Measurements from ENCODE around the gene MAFG. TPM values are rescaled to one million over a fixed set of nuclear protein-coding genes. Genes with fewer than 3 reads are reported as not detected.

Gene MAFG
- total and polyA plus RNA-seq, 3 donors from 2014 or later, result 21.8 to 36.9 (median 31.7) TPM

DNA sequence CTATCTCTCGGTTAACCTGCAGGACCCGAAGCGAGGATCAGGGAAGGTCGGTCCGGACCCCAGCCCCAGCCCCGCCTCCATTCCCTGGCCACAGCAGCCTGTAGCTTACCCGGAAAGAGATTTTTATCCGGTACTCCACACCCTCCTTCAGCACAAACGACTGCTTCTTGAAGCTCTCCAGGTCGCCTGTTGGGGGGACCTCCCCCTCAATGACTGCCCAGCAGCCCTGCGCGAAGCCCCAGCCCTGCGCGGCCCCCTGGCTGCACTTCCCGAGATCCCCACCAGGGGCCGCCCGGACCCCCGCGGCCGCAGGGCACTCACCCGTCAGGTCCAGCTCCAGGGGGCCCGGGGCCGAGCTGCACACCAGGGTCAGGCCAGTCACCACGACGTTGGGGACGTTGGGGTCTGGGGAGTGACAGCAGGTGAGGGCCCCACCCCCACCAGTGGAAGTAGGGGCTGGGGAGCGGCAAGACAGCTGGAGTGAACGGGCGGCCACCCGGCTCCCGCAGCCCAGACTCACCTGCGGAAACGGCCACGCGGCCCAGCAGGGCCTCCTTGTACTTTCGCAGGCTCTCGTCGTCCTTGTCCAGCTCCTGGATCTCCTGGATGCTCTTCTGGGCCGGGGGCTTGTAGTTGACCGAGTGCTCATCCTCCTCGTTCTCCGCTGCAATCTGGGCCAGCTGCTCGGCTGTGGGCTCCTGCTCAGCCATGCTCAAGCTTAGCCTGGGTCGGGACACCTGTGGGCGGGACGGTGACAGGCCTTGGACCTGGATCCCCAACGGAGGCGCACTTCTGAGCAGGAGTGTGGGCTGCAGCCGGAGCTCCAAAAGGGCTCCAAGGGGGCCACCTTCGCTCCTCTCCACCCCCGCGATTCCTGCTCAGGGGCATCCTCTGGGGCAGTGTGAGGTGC, 58.1 kb downstream of the MAFG start:
- Histone ChIP-seq H3K4me1 (peaks cover 51% of the 10 kb centered on the region), H3K36me3 (ENCODE audit: low read depth, missing control alignments) (no peaks in the 10 kb centered on the region), H3K27ac (peak overlapping the region; percentile 80 to 99), H3K9me3 (no peaks in the 10 kb centered on the region), H3K4me3 (peak overlapping the region; percentile 77 to 92), H3K27me3 (no peaks in the 10 kb centered on the region)
- intact Hi-C loops (cut with DNase I; ENCODE audit: low total_unique reads), result no loop called here
- WGBS, 2 donors, result 25 to 32% methylated on average over 19 to 45 of the region's 52 CpGs
- peak; percentile 47 for DNase-seq
- no peak for TF ChIP-seq POLR2A (IDR thresholded peaks at IDR 0.05)
- TF ChIP-seq, protein P1, sequence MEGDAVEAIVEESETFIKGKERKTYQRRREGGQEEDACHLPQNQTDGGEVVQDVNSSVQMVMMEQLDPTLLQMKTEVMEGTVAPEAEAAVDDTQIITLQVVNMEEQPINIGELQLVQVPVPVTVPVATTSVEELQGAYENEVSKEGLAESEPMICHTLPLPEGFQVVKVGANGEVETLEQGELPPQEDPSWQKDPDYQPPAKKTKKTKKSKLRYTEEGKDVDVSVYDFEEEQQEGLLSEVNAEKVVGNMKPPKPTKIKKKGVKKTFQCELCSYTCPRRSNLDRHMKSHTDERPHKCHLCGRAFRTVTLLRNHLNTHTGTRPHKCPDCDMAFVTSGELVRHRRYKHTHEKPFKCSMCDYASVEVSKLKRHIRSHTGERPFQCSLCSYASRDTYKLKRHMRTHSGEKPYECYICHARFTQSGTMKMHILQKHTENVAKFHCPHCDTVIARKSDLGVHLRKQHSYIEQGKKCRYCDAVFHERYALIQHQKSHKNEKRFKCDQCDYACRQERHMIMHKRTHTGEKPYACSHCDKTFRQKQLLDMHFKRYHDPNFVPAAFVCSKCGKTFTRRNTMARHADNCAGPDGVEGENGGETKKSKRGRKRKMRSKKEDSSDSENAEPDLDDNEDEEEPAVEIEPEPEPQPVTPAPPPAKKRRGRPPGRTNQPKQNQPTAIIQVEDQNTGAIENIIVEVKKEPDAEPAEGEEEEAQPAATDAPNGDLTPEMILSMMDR (IDR thresholded peaks at IDR 0.05), result peak; percentile 83 to 94 (median 84)

DNA sequence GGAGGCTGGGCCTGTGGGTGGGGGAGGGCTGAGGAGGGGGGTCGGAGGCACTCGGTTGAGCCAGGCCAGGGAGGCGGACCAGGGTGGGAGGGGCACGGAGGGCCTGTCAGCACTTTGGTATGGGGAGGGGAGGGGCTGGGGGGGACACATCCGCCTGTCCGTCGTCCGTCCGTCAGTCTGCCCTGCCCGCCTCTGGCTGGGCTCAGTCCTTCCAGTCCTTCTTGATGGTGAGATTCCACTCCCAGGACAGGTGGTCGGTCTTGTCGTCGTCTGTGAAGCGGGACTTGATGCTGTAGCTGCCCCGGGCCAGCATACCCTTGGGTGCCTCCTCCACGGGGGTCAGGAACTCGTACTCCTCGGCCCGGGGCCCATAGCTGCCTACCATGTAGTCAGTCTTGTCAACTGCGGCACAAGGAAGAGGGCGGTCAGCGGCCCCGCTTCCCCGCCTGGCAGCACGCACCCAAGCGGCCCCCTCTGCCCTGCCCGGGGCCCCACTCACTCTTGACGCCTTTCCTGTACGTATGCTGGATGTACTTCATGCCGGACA, 58.8 kb downstream of the MAFG start:
- DNase-seq, result no peak
- Histone ChIP-seq H3K4me3 (no peak overlapping the region), H3K27ac (peak overlapping the region; percentile 31 to 99), H3K9me3 (no peaks in the 10 kb centered on the region), H3K36me3 (ENCODE audit: low read depth, missing control alignments) (no peaks in the 10 kb centered on the region), H3K4me1 (peaks cover 51% of the 10 kb centered on the region), H3K27me3 (no peaks in the 10 kb centered on the region)
- intact Hi-C loops (cut with DNase I; ENCODE audit: low total_unique reads), result no loop called here
- 39 to 55% methylated on average over 13 to 30 of the region's 30 CpGs for WGBS, 2 donors
- TF ChIP-seq POLR2A (IDR thresholded peaks at IDR 0.05), result no peak
- TF ChIP-seq, protein P1 (IDR thresholded peaks at IDR 0.05), result no peak

Other genes with a start within 250 kb of the MAFG start
- gene ARL16, start 243.9 kb downstream of the MAFG start, total RNA-seq, result 10 to 100 TPM; 35.7 to 44.2 TPM
- 55.8 TPM for gene ARL16, start 243.9 kb downstream of the MAFG start, polyA plus RNA-seq (ENCODE audit: insufficient read depth, low read depth, low replicate concordance)
- gene HGS, start 243.7 kb downstream of the MAFG start, total RNA-seq, result 100 to 1,000 TPM; 154 to 160 TPM
- gene HGS, start 243.7 kb downstream of the MAFG start, polyA plus RNA-seq (ENCODE audit: insufficient read depth, low read depth, low replicate concordance), result 182 TPM
- 10 to 100 TPM; 57.2 to 58.0 TPM for gene MRPL12, start 224.4 kb downstream of the MAFG start, total RNA-seq
- gene MRPL12, start 224.4 kb downstream of the MAFG start, polyA plus RNA-seq (ENCODE audit: insufficient read depth, low read depth, low replicate concordance), result 54.7 TPM
- 10 to 100 TPM; 30.0 to 42.0 TPM for gene SLC25A10, start 215.5 kb downstream of the MAFG start, total RNA-seq
- gene SLC25A10, start 215.5 kb downstream of the MAFG start, polyA plus RNA-seq (ENCODE audit: insufficient read depth, low read depth, low replicate concordance), result 51.4 TPM
- 1 to 10 TPM; 1.3 to 1.5 TPM for gene GCGR, start 123.6 kb downstream of the MAFG start, total RNA-seq
- 0.88 TPM for gene GCGR, start 123.6 kb downstream of the MAFG start, polyA plus RNA-seq (ENCODE audit: insufficient read depth, low read depth, low replicate concordance)
- 100 to 1,000 TPM; 160 to 181 TPM for gene MCRIP1, start 94.4 kb downstream of the MAFG start, total RNA-seq
- 206 TPM for gene MCRIP1, start 94.4 kb downstream of the MAFG start, polyA plus RNA-seq (ENCODE audit: insufficient read depth, low read depth, low replicate concordance)
- 1 to 10 TPM; 1.6 to 1.9 TPM for gene PPP1R27, start 92.7 kb downstream of the MAFG start, total RNA-seq
- 7.5 TPM for gene PPP1R27, start 92.7 kb downstream of the MAFG start, polyA plus RNA-seq (ENCODE audit: insufficient read depth, low read depth, low replicate concordance)
- 100 to 1,000 TPM; 205 to 230 TPM for gene P4HB, start 67.2 kb downstream of the MAFG start, total RNA-seq
- 213 TPM for gene P4HB, start 67.2 kb downstream of the MAFG start, polyA plus RNA-seq (ENCODE audit: insufficient read depth, low read depth, low replicate concordance)
- 100 to 1,000 TPM; 135 to 161 TPM for gene ARHGDIA, start 56.4 kb downstream of the MAFG start, total RNA-seq
- 201 TPM for gene ARHGDIA, start 56.4 kb downstream of the MAFG start, polyA plus RNA-seq (ENCODE audit: insufficient read depth, low read depth, low replicate concordance)
- 100 to 1,000 TPM; 114 to 124 TPM for gene ALYREF, start 36.1 kb downstream of the MAFG start, total RNA-seq
- gene ALYREF, start 36.1 kb downstream of the MAFG start, polyA plus RNA-seq (ENCODE audit: insufficient read depth, low read depth, low replicate concordance), result 140 TPM
- 100 to 1,000 TPM; 191 to 198 TPM for gene ANAPC11, start 36.0 kb downstream of the MAFG start, total RNA-seq
- 195 TPM for gene ANAPC11, start 36.0 kb downstream of the MAFG start, polyA plus RNA-seq (ENCODE audit: insufficient read depth, low read depth, low replicate concordance)
- 10 to 100 TPM; 22.7 to 27.3 TPM for gene NPB, start 25.5 kb downstream of the MAFG start, total RNA-seq
- gene NPB, start 25.5 kb downstream of the MAFG start, polyA plus RNA-seq (ENCODE audit: insufficient read depth, low read depth, low replicate concordance), result 1.8 TPM
- 100 to 1,000 TPM; 171 to 438 TPM for gene PCYT2, start 16.3 kb downstream of the MAFG start, total RNA-seq
- gene PCYT2, start 16.3 kb downstream of the MAFG start, polyA plus RNA-seq (ENCODE audit: insufficient read depth, low read depth, low replicate concordance), result 488 TPM
- gene SIRT7, start 9.6 kb downstream of the MAFG start, total RNA-seq, result 10 to 100 TPM; 48.4 to 59.3 TPM
- 34.1 TPM for gene SIRT7, start 9.6 kb downstream of the MAFG start, polyA plus RNA-seq (ENCODE audit: insufficient read depth, low read depth, low replicate concordance)
- 10 to 100 TPM; 13.8 to 19.2 TPM for gene PYCR1, start 9.6 kb upstream of the MAFG start, total RNA-seq
- 28.9 TPM for gene PYCR1, start 9.6 kb upstream of the MAFG start, polyA plus RNA-seq (ENCODE audit: insufficient read depth, low read depth, low replicate concordance)
- under 1 TPM; 0.16 to 0.25 TPM for gene MYADML2, start 19.5 kb upstream of the MAFG start, total RNA-seq
- gene MYADML2, start 19.5 kb upstream of the MAFG start, polyA plus RNA-seq (ENCODE audit: insufficient read depth, low read depth, low replicate concordance), result 0.57 TPM
- gene NOTUM, start 33.5 kb upstream of the MAFG start, total RNA-seq, result 10 to 100 TPM in 1 of 2 donors, 1 to 10 TPM in 1; 9.5 to 13.2 TPM
- 5.1 TPM for gene NOTUM, start 33.5 kb upstream of the MAFG start, polyA plus RNA-seq (ENCODE audit: insufficient read depth, low read depth, low replicate concordance)
- 10 to 100 TPM; 46.2 to 49.7 TPM for gene ASPSCR1, start 49.9 kb upstream of the MAFG start, total RNA-seq
- 40.5 TPM for gene ASPSCR1, start 49.9 kb upstream of the MAFG start, polyA plus RNA-seq (ENCODE audit: insufficient read depth, low read depth, low replicate concordance)
- 10 to 100 TPM; 43.5 to 51.8 TPM for gene CENPX, start 95.1 kb upstream of the MAFG start, total RNA-seq
- gene CENPX, start 95.1 kb upstream of the MAFG start, polyA plus RNA-seq (ENCODE audit: insufficient read depth, low read depth, low replicate concordance), result 43.0 TPM
- 10 to 100 TPM; 10.7 to 12.8 TPM for gene LRRC45, start 95.6 kb upstream of the MAFG start, total RNA-seq
- 5.7 TPM for gene LRRC45, start 95.6 kb upstream of the MAFG start, polyA plus RNA-seq (ENCODE audit: insufficient read depth, low read depth, low replicate concordance)
- gene RAC3, start 103.9 kb upstream of the MAFG start, total RNA-seq, result 100 to 1,000 TPM in 1 of 2 donors, 10 to 100 TPM in 1; 74.3 to 102 TPM
- 42.3 TPM for gene RAC3, start 103.9 kb upstream of the MAFG start, polyA plus RNA-seq (ENCODE audit: insufficient read depth, low read depth, low replicate concordance)
- 100 to 1,000 TPM; 134 to 188 TPM for gene DCXR, start 110.0 kb upstream of the MAFG start, total RNA-seq
- gene DCXR, start 110.0 kb upstream of the MAFG start, polyA plus RNA-seq (ENCODE audit: insufficient read depth, low read depth, low replicate concordance), result 109 TPM
- 100 to 1,000 TPM in 1 of 2 donors, 10 to 100 TPM in 1; 73.3 to 102 TPM for gene RFNG, start 124.1 kb upstream of the MAFG start, total RNA-seq
- gene RFNG, start 124.1 kb upstream of the MAFG start, polyA plus RNA-seq (ENCODE audit: insufficient read depth, low read depth, low replicate concordance), result 50.5 TPM
- 100 to 1,000 TPM; 170 to 190 TPM for gene GPS1, start 124.2 kb upstream of the MAFG start, total RNA-seq
- 178 TPM for gene GPS1, start 124.2 kb upstream of the MAFG start, polyA plus RNA-seq (ENCODE audit: insufficient read depth, low read depth, low replicate concordance)
- gene DUS1L, start 138.1 kb upstream of the MAFG start, total RNA-seq, result 100 to 1,000 TPM; 117 to 132 TPM
- 127 TPM for gene DUS1L, start 138.1 kb upstream of the MAFG start, polyA plus RNA-seq (ENCODE audit: insufficient read depth, low read depth, low replicate concordance)
- gene FASN, start 170.5 kb upstream of the MAFG start, total RNA-seq, result 10 to 100 TPM; 76.2 to 93.0 TPM
- gene FASN, start 170.5 kb upstream of the MAFG start, polyA plus RNA-seq (ENCODE audit: insufficient read depth, low read depth, low replicate concordance), result 47.6 TPM